GM19468 (cell line): Measurements from ENCODE around the gene PRH1.

Experiments
- ATAC-seq: cut with Tn5 transposase; IDR thresholded peaks from one replicate; pipeline ENCODE4 v1.9.1; 2021; ENCODE audit warnings: mild to moderate bottlenecking, moderate library complexity, moderate number of reproducible peaks; ENCODE audit not compliant: unreplicated experiment; ENCODE audit errors: extremely low read depth

Gene PRH1

GRCh38 chr12:10884086-10884725 is at the start of gene PRH1:
PRH1 (minus strand) TSS chr12:10884255; CDS start chr12:10884217, 38 bp downstream.
- no peak for ATAC-seq

GRCh38 chr12:10928746-10929286 is 44.8 kb upstream of the PRH1 start, which contains the start of gene PRH2:
PRH2 (plus strand) TSS chr12:10929236; CDS start chr12:10929274, 38 bp downstream.
- no peak for ATAC-seq

DNA sequence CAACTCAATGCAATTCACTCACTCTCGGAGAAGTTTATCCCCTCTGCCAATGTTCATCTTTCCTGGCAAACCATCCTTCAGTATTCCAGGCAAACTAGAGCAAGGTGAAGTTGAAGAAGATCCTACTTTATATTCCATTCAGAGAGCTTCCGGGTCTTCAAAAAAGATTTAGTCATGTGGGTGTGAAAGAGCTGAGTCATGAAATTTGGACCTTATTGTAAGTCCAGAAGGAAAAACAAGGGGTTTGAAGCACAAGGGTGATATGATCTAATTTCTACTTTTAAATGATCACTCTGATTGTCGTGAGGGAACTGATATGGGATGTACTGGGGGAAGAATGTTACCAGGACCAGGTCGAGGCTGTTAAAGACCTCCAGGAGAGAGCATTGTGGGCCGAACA is 42.2 kb upstream of the PRH1 start:
- ATAC-seq = no peak

DNA sequence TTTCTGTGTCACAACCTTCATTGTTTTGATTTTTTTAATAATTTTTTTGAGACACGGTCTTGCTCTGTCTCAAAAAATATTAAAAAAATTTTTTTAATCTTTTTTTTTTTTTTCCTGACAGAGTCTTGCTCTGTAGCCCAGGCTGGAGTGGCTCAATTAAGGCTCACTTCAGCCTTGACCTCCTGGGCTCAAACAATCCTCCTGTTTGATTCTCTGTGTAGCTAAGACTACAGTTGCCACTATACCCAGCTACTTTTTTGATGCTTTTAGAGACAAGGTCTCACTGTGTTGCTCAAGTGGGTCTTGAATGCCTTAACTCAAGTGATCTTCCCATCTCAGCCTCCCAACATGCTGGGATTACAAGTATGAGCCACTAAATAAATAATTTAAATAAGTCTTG is 35.8 kb upstream of the PRH1 start:
- ATAC-seq = no peak

GRCh38 chr12:10910380-10910779 is 26.3 kb upstream of the PRH1 start:
- ATAC-seq = no peak

GRCh38 chr12:10909462-10909861 is 25.4 kb upstream of the PRH1 start, which contains the start of gene TAS2R13:
TAS2R13 (minus strand) TSS chr12:10909562; CDS start chr12:10909298, 264 bp downstream.
- ATAC-seq = no peak

DNA sequence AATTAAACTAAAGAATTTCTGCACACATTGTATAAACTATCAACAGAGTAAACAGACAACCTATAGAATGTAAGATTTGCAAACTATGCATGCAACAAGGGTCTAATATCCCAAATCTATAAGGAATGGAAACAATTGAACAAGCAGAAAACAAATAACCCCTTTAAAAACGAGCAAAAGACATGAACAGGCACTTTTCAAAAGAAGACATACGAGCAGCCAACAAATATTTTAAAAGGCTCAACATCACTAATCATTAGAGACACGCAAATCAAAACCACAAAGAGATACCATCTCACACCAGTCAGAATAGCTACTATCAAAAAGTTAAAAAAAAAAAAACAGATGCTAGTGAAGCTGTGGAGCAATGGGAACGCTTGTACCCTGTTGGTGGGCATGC is 20.6 kb upstream of the PRH1 start:
- ATAC-seq = no peak

DNA sequence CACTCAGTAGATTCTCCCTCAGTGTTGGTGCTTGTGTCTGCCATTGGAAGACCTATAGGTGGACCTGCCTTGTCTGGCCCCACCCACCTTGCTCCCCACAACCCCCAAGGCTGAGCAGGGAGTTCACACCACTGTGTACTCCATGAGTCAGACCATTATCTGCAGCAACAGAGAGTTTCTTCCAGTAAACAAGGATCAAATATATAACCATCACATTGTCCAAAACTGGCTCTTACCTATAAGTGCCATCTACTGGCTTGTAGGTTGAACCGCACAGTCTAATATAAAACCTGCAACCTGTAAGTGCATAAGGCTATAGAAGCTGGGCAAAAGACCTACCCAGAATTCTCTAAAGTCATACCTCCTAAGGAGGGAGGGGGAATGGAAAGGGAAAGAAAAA is 17.4 kb upstream of the PRH1 start:
- ATAC-seq = no peak

DNA sequence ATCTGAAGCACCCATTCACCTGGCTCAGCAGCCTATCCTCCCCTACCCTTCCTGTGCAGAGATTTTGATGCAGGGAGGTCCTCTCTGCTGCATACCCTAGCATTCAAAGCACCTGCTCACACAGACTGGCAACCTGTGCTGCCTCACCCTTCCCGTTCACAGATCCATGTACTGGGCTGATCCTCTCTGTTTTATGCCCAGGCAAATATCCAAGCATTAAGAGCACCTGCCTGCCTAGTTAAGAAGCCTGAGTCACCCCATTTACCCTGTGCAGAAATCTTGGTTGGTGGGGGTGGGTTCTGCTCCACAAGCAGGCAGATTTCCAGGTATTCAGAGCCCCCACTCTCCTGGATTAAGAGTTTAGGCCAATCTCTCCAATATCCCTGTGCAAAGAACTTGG is 16.9 kb upstream of the PRH1 start:
- ATAC-seq = no peak

GRCh38 chr12:10900530-10900929 is 16.5 kb upstream of the PRH1 start:
- ATAC-seq = no peak

- ATAC-seq = no peak
Measured at GRCh38 chr12:10896854-10897253, 12.8 kb upstream of the PRH1 start.

DNA sequence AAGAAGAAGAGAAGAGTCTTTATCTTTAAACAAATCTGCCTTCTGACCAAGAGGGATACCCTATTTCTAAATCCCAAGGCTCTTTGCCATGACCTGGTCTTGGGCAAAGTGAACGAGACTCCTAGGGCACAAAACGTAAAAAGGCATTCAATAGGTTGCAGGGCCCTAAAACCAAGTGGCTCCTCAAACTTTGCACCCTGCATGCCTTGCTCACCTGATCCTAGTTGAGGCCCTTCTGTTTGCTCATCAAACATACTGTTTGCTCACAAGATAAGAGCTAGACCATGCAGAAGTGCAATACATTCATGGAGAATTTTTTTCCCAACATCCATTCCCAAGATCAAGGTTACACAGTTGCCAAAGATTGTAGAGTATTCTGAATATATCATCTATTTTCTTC is 7.9 kb upstream of the PRH1 start:
- ATAC-seq = no peak

DNA sequence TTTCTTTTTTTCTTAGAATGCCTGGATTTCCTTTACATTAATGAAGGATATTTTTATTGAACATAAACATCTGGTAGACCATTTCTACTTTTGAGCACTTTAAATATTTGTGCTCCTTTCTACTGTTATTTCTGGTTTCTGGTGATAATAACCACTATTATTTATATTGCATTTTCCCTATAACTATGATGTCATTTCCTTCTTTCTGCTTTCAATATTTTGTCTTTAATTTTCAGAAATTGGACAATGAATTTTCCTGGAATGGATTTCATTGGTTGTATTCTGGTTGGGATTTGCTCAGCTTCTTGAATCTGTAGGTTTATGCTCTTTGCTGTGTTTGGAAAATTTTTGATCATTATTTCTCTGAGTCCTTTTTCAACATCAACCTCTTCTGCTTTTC is 5.2 kb upstream of the PRH1 start:
- ATAC-seq = no peak

- ATAC-seq = no peak
Measured at GRCh38 chr12:10873378-10873777, 10.7 kb downstream of the PRH1 start.

GRCh38 chr12:10867381-10867780 is 16.7 kb downstream of the PRH1 start:
- ATAC-seq = no peak

DNA sequence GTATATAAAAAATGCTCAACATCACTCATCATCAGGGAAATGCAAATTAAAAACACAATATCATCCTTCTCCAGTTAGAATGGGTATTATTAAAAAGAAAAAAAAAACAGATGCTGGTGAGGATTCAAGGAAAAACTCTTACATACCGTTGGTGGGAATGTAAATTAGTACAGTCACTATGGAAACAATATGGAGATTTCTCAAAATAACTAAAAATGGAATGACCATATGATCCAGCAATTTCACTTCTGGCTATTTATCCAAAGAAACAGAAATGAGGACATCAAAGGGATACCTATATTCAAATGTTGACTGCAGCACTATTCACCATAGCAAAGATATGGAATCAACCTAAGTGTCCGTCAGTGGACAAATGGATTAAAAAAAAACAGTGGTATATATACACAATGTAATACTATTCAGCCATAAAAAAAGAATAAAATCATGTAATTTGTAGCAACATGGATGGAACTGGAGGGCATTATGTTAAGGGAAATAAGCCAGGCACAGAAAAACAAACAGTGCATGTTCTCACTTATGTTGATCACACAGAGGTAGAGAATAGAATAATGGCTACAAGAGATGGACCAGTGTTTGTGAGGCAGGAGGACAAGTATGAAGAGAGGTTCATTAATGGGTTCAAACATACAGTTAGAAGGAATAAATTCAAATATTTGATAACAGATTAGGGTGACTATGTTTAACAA is 20.4 kb downstream of the PRH1 start:
- ATAC-seq = no peak

DNA sequence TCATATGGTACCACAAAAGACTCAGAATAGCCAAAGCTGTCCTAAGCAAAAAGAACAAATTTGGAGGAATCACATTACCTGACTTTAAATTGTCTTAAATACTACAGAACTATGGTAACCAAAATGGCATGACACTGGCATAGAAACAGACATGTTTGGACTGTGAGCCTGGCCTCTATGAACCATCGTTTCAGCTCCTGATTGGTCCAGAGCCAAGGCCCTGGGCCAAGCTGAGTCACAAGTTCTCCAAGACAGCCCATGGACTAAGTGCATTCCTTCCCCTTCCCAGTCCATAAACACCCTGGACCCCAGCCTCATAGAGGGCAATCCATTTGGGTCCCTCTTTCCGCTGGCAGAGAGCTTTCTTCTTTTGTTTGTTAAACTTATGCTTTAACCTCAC is 22.7 kb downstream of the PRH1 start:
- ATAC-seq = no peak

DNA sequence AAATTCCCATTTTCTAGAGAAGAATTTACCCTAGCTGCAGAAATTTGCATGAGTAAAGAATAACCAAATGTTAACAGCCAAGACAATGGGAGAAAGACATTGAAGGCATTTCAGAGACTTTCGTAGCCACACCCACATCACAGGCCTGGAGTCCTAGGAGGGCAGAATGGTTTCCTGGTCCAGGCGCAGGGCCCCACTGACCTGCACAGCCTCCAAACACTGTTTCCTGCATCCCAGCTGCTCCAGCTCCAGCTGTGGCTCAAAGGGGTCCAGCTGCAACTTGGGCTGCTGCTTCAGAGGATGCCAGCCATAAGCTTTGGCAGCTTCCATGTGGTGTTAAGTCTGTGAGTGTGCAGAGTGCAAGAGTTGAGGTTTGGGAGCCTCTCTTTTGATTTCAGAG is 28.2 kb downstream of the PRH1 start:
- ATAC-seq = no peak

- ATAC-seq = no peak
Measured at GRCh38 chr12:10853776-10854175, 30.3 kb downstream of the PRH1 start.

- ATAC-seq = no peak
Measured at GRCh38 chr12:10851243-10851858, 32.7 kb downstream of the PRH1 start.

- ATAC-seq = no peak
Measured at GRCh38 chr12:10849425-10849878, 34.6 kb downstream of the PRH1 start, which contains the start of gene PRR4. PRR4 (minus strand) TSS chr12:10849475; CDS start chr12:10849437, 38 bp downstream.
